Astrocyte of the spinal cord (primary cell): Measurements from ENCODE around the gene CISD1.
"Not testable (repeated sequence)": the region's sequence is repeated elsewhere in the genome, so short reads cannot be mapped to it uniquely, and the experiment has no call there.

Source experiments
- DNase-seq: peaks from one replicate; pipeline ENCODE4 v3.0.0; 2011; ENCODE audit warnings: low read depth, low spot score
- H3K4me3 ChIP-seq: 2 replicates; pipeline ENCODE4 v1.5.1; 2011; ENCODE audit warnings: low read depth, mild to moderate bottlenecking, low read length, moderate library complexity
- CTCF ChIP-seq: IDR thresholded peaks from 2 replicates; pipeline ENCODE4 v1.5.1; 2012; ENCODE audit warnings: low read depth, mild to moderate bottlenecking, low read length, inconsistent platforms
- in situ Hi-C: cut with HindIII; loops from 2 replicates; pipeline ENCODE4 v1.10.0; 2017; ENCODE audit warnings: low sequenced_read_pairs

Gene CISD1

GRCh38 chr10:58268946-58269781, at the start of gene CISD1:
Gene CISD1 (plus strand): TSS chr10:58269162. CDS start chr10:58269274, 112 bp downstream.
- TF ChIP-seq CTCF: no peak
- peak within 1 kb of the TSS; percentile 84 for H3K4me3 ChIP-seq
- in situ Hi-C loops: no loop called here
- DNase-seq: peak; percentile 100

- no peak for DNase-seq
- H3K4me3 ChIP-seq: no peak overlapping the region
- TF ChIP-seq CTCF: no peak
- in situ Hi-C loops: no loop called here
Observed at GRCh38 chr10:58219875-58220274, 49.1 kb upstream of the CISD1 start.

- DNase-seq: peak; percentile 16
- in situ Hi-C loops: no loop called here
- no peak overlapping the region for H3K4me3 ChIP-seq
- TF ChIP-seq CTCF: no peak
Observed at GRCh38 chr10:58220769-58221451, 48.1 kb upstream of the CISD1 start.

GRCh38 chr10:58225654-58226053, 43.3 kb upstream of the CISD1 start:
- in situ Hi-C loops: no loop called here
- TF ChIP-seq CTCF: no peak
- DNase-seq: no peak

GRCh38 chr10:58229856-58230255, 39.1 kb upstream of the CISD1 start:
- in situ Hi-C loops, DNase-seq, H3K4me3 ChIP-seq: not testable (repeated sequence)

More at GRCh38 chr10:58225654-58226053, 43.3 kb upstream of the CISD1 start:
- no peak overlapping the region for H3K4me3 ChIP-seq

GRCh38 chr10:58237014-58237834, 31.7 kb upstream of the CISD1 start:
- TF ChIP-seq CTCF: no peak
- in situ Hi-C loops: no loop called here
- no peak overlapping the region for H3K4me3 ChIP-seq
- DNase-seq: peak; percentile 93
